ENCODE data around the gene DCDC1.

The DCDC1 gene, protein sequence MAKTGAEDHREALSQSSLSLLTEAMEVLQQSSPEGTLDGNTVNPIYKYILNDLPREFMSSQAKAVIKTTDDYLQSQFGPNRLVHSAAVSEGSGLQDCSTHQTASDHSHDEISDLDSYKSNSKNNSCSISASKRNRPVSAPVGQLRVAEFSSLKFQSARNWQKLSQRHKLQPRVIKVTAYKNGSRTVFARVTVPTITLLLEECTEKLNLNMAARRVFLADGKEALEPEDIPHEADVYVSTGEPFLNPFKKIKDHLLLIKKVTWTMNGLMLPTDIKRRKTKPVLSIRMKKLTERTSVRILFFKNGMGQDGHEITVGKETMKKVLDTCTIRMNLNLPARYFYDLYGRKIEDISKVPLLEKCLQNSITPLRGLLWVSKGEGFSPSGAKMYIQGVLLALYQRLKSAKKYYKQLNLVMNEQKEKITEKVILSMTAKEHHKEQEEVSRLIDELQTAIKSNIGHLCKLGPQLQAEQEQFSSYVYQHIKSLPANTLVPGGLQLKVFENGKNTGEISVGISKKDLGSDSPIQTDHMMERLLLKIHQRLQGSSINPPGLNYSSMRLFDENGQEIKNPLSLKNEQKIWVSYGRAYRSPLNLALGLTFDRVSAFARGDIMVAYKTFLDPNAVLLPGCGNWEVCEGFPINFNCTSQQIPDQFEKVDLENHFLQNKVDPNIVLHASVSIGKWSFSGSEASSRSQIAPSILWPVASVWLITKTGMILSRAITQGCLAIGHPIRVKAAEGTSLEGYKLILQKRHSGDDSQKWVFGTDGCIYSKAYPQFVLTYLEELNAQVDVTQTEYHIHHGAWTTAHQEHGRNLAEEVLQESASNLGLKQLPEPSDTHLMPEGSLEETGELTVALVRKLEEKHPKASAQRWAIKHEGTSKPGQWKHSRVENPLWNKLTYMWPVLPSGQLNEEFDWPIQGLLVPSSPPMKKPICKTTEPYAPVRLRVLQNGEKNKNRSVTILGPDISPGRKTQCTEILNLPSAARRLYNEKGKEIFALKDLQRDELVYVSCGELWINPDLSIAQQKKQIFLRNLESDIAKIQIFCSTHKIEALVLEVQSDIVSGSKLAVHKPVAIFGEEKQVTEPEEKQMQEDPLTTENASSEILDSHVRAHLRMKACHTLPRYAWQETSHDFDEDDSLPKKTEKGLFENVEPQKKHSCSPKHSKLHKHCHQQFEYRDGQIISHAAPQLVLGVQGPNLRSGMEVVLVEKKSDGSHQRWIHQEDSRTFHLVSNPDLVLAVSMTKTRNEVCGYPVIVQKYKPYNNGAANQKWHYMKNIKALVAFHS (N-terminal part only)

DNA sequence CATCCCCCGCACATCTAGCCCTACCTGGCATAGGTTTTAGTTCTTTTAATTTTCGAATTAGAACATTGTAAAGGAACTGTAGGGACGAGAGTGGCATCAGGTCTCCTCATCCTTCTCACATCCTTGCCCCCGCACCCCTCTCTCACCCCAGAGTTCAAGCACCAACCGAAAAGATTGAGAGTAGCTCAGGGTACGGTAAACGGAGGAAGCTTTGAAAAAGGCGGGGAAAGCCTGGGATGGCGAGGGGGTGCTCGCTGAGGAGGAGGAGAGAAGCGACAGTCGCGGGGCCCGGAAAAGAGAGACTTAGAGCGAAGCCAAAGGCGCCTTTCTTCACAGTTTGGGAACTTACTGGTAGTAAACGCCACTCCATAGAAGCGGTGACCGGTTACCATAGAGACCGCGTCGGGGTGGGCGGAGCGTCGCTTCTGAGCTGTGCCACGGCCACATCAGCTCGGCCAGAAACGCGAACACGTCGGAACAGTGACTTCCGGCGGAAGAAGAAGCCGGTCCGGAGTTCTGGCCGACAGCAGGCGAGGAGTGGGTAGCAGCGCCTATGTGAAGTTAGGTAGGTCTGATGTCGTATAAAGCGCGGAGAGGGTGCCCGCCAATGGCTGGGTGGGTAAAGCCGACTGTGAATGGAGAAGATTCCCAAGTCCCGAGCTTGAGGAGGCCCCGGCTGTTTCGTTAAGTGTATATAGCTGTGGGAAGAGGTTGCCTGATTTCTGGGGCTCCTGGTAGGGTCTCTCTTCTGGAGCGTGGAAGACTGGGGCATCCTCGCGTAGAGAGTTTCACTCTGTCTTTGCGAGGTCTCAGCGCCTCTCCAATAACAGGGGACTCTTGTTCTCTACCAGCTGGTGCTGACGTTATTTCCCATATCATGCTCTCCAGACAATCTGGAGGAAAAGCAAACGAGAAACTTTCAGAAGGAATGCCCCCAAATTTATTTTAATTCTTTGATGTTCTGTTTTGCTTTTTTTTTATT, at the start of gene DCDC1, which contains the start of gene DNAJC24:
DCDC1 (minus strand) TSS at position 392 of the 982 bp plus-strand sequence. CDS start 41,459 bp downstream, outside the sequence.
DNAJC24 (plus strand) TSS at position 513 of the 982 bp plus-strand sequence. CDS start 889 bp downstream, outside the sequence.
- peak; percentile 98 for DNase-seq

DNA sequence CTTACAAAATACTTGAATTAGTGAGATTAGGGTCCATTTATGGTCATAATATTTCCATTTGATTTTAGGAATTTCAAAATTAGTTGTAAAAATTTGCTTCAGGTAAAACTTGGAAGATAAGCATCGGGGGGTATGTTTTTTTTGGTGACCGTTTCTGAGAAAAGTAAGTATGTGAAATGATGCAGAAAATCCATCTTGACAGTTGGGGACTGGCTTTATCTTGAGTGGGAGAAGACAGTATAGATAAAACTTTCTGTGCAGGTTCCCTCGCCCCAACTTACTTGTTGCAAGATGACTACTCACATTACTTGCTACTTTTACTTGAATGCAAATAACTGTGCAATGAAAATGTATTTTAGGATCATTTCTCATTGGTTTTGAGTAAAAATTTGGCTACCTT, 49.6 kb upstream of the DCDC1 start:
- DNase-seq: no peak

DNA sequence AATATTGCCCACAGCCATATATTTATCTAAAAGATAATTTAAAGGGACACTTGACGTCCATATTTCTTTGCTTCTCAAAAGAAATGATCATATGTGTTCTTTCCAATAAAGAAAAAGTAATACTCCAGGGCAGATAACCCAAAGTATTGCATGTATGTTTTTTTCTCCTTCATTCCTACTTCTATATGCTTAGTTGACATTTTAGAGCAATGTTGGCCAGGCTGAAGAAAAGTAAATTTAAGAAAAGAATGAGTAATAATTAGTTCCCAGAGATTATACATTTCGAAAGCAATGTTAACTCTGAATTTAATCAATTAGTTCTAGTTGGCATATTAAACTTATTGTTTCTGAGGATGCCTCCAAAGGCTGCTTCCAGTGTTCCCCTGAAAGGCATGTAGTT, 48.3 kb upstream of the DCDC1 start:
- no peak for DNase-seq

DNA sequence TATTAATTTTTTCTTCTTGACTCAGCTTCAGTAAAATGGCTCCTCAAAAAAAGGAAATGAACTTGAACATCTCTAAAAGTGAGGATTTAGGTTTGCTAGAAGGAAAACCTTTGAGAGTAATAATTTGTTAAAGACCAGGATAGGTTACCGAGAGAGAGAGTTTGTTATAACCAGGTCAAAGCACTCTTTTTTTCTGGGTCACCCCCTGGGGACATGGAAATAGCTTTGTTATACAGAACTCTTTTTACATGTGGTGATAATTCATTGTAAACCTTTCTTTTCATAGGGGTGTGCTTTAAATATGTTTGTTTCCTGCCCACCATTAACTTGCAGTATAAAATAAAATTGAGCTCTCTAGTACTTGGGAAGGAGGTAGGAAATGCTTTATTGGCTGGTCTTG, 47.8 kb upstream of the DCDC1 start:
- no peak for DNase-seq

DNA sequence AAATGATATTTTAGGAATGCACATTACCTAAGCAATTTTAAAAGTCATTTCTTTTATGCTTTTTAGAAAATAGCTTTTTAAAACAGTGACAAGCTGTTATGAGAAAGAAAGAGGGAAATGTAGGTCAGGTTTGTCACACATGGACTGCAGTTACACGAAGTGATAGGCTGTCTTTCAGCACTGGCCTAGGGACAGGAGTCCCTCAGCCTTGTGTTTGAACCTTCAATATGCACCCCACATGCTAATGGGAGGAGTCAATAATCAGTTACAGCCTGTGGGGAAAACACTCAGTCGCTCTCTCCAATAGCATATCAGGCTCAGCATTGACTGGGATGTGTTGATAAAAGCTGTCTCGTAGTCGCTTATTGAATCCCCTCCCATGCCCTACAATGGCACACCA, 45.9 kb upstream of the DCDC1 start:
- DNase-seq: no peak

DNA sequence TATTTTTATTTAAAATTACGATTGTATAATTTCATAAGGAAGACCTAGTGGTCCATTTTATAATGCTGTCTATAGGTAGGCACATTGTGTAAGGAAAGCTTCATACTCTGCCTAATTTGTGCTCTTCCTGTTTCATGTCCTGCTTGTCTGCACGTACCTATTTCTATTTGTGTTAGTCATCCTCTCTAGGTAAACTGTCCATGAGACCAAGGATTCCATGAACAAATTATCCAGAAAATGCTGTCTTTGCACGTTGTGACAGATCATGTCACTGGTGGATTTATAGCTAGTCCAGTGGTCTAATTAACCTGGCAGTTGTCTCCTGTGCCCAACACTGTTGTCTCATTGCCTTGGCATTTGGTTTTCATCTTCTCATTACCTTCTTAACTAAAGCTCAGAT, 44.8 kb upstream of the DCDC1 start:
- DNase-seq: no peak

DNA sequence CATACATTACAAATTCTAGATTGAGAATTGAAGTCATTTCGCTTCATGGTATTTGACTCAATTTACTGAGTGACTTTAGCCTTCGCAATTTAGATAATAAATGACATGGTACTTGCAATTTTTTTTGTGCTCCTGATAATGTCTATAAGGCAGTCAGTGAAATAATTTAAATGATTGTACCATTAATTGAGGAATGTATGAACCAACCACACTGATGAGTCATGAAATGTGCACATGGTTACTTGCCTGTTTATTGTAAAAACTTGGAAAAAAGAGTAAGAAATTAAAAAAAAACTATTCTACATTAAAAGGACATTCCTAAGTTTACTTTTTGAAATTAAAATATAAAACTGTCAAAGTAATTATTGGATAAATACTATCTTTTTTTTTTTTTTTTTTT, 43.4 kb upstream of the DCDC1 start:
- no peak for DNase-seq

DNA sequence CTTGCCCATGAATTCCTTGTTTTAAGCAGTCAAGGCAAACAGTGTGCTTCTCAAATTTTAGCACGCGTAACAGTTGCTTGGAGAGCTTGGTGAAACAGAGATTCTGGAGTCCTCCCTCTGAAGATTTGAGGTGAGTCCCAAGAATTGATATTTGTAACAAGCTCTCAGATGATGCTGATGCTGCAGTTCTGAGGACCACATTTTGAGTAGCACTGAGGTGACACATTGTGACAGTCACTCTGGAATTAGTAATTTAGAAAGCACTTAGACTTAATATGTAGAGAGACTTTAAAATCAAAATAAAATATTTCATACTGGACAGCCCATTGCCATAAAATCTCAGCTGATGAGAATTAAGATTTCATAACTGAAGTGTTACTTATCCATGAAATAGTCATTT, 38.7 kb upstream of the DCDC1 start:
- DNase-seq: no peak

DNA sequence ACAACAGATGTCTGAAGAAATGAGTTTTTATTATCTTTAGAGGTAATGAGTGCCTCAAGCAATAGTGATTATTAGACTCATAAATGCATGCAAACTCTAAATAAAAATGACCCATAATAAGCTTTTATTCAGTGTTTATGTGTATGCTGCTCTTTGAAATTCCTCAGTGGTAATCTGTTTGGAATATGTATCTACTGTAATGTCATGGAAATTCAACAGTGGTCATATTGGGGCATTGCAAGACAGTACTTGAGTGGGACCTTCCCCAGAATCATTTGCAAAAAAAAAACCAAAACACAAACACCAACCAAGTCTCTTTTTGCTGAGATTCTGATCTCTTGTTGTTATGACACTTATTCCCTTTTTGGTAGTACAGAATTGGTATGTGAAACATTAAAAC, 35.1 kb upstream of the DCDC1 start:
- DNase-seq: no peak

DNA sequence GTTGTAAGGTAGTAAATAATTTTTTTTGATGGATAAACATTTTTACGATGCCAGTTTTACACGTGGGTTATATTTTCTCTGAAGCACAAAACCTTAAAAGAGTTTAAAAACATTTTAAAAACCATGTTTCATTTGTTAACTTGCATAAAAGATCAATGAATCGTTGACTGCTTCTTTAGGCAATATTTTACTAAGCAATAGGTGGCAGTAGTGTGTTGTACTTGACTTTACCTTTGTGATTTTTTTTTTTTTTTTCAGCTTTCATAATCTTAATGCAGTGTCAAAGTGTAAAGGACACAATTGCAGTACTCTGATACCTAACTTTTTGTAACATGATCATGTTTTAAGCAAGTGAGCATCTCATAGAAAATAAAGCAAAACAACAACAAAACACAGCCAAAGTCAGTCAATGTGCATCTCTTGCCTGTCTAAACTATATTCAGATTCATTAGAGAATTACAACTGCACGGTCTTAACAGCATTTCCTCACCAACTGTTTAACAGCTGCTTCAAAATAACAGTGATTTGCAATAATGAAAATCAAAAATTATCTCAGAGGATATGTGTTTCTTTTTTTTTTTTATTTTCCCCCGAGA, 27.8 kb upstream of the DCDC1 start:
- DNase-seq: peak; percentile 14

DNA sequence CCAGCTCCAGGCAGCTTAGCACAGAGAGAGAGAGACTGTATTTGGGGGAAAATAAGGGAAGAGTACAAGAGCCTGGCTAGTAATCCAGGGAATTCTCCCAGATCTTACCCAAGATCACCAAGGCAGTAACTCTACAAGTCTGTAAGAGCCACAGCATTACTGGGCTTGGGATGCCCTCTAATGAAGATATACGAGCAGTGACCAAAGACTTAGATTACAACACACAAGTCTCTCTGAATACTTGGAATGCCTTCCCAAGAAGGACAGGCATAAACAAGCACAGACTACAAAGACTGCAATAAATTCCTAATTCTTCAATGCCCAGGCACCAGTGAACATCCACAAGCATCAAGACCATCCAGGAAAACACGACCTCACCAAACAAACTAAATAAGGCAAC, 17.8 kb upstream of the DCDC1 start:
- DNase-seq: no peak

DNA sequence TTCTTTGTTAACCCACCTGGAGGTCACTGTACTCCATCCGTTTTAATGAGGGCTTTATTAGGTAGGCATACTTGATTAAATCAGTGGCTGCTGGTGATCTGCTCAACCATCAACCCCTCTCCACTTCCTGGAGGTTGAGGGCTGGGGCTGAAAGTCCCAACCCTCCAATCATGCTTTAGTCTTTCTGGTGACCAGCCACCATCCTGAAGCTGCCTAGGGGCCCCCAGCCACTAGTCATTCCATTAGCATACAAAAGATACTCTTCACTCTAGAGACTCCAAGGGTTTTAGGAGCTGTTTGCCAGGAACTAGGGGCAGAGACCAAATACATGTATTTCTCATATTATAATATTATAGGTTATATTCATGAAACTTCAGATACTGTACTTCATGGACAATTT, 13.6 kb upstream of the DCDC1 start:
- DNase-seq: no peak

DNA sequence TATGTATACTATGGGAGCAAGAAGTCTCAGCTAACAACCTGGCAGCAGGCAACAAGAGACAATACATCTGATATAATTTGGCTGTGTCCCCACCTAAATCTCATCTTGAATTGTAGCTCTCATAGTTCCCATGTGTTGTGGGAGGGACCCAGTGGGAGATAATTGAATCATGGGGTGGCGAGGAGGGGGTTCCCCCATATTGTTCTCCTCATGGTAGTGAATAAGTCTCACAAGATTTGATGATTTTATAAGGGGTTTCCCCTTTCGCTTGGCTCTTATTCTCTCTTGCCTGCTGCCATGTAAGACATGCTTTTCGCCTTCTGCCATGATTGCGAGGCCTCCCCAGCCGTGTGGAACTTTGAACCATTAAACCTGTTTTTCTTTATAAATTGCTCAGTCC, 6.3 kb upstream of the DCDC1 start:
- DNase-seq: no peak

DNA sequence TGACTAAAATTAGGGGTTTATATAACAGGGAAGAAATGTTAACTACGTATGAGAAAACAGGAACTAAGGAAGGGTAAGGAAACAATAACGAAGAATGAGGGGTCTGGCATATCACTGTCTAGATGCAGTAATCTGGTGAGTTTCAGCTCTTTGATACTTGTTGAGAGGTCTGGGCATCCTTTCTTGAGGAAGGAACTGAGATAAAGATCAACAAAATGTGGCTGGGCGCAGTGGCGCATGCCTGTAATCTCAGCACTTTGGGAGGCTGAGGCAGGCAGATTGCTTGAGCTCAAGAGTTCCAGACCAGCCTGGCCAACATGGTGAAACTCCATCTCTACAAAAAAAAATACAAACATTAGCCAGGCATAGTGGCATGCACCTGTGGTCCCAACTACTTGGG, 2.7 kb downstream of the DCDC1 start:
- no peak for DNase-seq

DNA sequence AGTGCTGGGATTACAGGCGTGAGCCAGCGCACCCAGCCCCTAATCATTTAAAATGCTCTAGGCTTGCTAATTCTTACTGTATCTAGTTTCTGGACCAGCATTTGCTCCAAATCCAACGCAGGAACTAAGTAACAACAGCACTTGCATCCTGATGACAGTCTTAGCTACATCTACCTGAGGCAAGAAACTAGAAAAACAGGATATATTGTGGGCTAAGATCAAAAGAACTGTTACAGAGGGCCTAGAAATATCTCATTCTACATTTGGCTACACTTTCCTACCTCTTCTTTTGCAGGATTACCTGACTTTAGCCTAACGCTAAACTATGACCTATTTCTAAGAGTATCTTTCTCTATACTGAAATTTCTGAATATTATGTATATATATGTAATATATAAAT, 7.8 kb downstream of the DCDC1 start:
- DNase-seq: no peak

DNA sequence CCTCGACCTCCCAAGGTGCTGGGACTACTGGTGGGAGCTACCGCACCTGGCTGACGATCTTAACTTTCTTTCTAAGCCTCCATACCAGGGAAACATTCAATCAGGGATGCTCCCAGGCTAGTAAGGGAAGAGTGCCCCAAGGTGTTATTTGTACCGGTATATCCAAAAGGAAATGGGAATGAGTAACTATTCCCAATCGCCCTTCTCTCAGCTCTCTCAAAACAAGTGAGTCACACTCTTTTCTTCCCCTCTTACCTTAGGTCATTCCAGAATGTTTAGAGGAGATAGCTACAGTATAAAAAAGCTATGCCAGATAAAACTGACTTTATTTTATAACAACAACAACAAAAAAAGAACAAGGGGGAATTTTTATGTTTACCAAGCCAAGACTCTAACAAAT, 13.7 kb downstream of the DCDC1 start:
- DNase-seq: no peak

DNA sequence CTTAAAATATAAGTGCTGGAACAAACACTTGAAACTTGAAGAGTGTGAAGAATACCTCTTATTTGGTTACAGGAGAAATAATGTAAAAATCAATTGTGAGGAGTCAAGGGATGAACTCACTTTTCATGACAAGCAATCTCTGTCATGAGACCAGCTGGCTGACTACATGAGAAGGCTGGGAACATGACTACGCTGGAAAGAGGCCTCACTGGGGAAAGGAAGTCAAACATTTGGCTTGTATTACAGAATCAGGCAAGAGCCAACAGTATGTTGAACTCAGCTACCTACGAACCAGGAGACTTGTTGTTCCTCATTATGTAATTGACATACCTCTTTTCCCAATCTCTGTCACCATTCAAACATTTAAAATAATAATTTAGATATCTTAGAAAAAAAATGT, 14.4 kb downstream of the DCDC1 start:
- DNase-seq: peak; percentile 90

DNA sequence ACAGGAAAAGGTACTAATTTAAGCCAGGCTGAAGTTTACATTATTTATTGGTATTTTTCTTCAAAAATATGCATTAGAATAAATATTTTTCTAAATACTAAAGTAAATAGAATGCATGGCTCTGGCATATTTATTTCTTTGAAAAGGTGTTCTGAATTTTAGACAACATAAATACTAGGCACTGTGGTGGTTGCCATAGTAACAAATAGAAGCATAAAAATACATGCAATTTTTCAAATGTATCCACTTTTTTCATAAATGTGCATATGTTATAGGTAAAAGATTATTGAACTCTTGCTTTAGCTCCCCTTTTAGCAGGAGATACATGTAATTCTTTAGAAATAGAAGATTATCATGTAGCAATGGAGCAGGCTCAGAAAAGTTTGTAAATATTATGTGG, 18.4 kb downstream of the DCDC1 start:
- no peak for DNase-seq

DNA sequence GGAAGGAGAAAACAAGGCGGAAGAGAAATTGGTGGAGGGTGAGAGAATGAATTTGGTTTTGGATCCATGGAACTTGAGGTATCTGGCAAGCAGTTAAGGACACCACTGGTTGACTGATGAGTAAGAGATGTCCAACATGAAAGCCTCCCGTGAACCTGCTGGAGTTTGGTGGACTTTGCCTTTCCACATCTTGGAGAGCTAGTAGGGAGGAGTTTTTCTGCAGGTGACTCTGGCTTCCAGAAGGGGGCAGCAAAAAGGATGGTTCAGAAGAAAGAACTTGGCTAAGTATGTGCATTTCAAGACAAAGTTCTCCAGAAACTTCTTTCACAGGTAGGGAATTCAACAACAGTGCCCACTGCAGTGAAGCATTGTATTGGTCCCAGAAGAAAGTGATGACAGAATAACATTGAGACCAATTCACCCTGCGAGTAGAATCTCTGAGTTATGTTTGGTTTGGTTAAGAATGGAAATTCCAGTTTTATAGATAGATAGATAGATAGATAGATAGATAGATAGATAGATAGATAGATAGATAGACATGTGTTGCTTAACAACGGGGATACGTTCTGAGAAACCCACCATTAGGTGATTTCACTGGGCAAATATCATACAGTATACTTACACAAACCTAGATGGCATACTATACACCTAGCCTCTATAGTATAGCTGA, 28.5 kb downstream of the DCDC1 start:
- no peak for DNase-seq

DNA sequence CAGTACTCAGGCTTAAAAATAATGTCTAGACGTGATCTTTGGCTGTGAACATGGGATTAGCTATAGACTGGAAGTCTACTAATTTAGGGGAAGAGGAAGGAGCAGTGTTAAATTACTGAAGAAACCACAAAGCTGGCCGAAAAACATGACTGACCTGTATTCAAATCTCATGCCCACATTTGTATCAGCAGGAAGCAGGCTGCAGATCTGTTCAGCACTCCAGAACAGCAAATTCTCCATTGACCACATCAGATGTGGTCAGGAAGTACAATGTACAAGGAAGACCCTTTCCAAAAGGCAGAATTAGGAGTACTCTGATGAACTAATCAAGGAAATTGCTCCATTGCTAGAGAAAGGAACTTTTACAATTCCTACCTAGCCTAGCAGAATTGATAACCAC, 31.7 kb downstream of the DCDC1 start:
- DNase-seq: no peak

DNA sequence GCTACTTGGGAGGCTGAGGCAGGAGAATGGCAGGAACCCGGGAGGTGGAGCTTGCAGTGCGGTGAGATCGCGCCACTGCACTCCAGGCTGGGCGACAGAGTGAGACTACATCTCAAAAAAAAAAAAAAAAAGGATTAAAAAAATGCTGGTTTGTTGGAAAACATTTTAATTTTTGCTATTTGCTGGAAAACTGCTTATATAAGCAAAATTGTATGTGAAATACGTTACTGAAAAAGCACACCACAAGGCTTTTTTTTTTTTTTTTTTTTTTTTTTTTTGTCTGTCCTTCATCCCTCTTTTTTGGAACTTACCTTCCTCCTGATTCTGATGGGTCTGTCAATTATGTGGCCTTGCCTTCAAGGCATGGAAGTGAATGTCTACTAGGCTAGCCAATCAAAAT, 40.8 kb downstream of the DCDC1 start:
- DNase-seq: no peak

All from NCI-H345 (cell line).